Caco-2 (cell line): Measurements from ENCODE around the gene ADGRF3. TPM values are rescaled to one million over a fixed set of nuclear protein-coding genes. Genes with fewer than 3 reads are reported as not detected.

Source experiments
- BruUV-seq: library from RNA; stranded (reverse); fragments of 400-500 nt; replicated peaks from 2 replicates; lab custom pipeline; 2021; lab: Mats Ljungman, UMichigan
- CTCF ChIA-PET: fragments of 300-600 bp; sonication (Branson Sonifier 250); formaldehyde crosslinking; loops from one replicate; lab custom pipeline; 2022; ENCODE audit warnings: antibody characterized with exemption; lab: Charles Lee
- POLR2A ChIA-PET: fragments of 300-600 bp; sonication (Branson Sonifier 250); formaldehyde crosslinking; loops from one replicate; lab custom pipeline; 2022; ENCODE audit warnings: antibody characterized with exemption; lab: Charles Lee
- DNase-seq, 2 experiments: peaks; one replicate each; pipeline versions ENCODE4 v3.0.0 to v3.0.0-alpha.2; 2020 to 2022
- H3K27me3 ChIP-seq: replicated peaks from 2 replicates; pipeline ENCODE4 v1.6.0; 2011; ENCODE audit warnings: low read length; ENCODE audit not compliant: control insufficient read depth, insufficient read depth
- H3K36me3 ChIP-seq: 2 replicates; pipeline ENCODE4 v1.5.1; 2011; ENCODE audit warnings: low read length; ENCODE audit not compliant: control insufficient read depth, insufficient read depth
- H3K4me1 ChIP-seq: fragments of 250-450 bp; sonication (Bioruptor Pico); 2 replicates; pipeline ENCODE4 v1.5.1; 2020; ENCODE audit warnings: mild to moderate bottlenecking
- H3K4me3 ChIP-seq: 2 replicates; pipeline ENCODE4 v1.5.1; 2011; ENCODE audit warnings: low read depth, mild to moderate bottlenecking, control low read depth, low read length
- H3K9me3 ChIP-seq: fragments of 250-450 bp; sonication (Bioruptor Pico); 2 replicates; pipeline ENCODE4 v1.5.1; 2020; ENCODE audit warnings: mild to moderate bottlenecking, moderate library complexity
- H3K27ac Mint-ChIP-seq: one replicate; pipeline ENCODE4 v1.8.0; 2022; ENCODE audit warnings: mixed read lengths; ENCODE audit not compliant: unreplicated experiment
- H3K27me3 Mint-ChIP-seq: one replicate; pipeline ENCODE4 v1.8.0; 2022; ENCODE audit warnings: mixed read lengths; ENCODE audit not compliant: insufficient read depth, unreplicated experiment
- H3K36me3 Mint-ChIP-seq: one replicate; pipeline ENCODE4 v1.8.0; 2022; ENCODE audit warnings: mild to moderate bottlenecking, mixed read lengths; ENCODE audit not compliant: insufficient read depth, unreplicated experiment
- H3K4me1 Mint-ChIP-seq: one replicate; pipeline ENCODE4 v1.8.0; 2022; ENCODE audit warnings: low read depth, mixed read lengths; ENCODE audit not compliant: unreplicated experiment
- H3K4me3 Mint-ChIP-seq: one replicate; pipeline ENCODE4 v1.8.0; 2022; ENCODE audit warnings: mild to moderate bottlenecking, moderate library complexity, mixed read lengths; ENCODE audit not compliant: unreplicated experiment
- H3K9me3 Mint-ChIP-seq: one replicate; pipeline ENCODE4 v1.8.0; 2022; ENCODE audit warnings: mixed read lengths; ENCODE audit not compliant: unreplicated experiment
- intact Hi-C: fragments of 100-400 bp; cut with micrococcal nuclease; formaldehyde crosslinking; loops from one replicate; pipeline ENCODE4 v1.10.0; 2022; ENCODE audit not compliant: unreplicated experiment
- total RNA-seq: library from RNA; stranded (reverse); gene quantifications from 2 replicates; pipeline ENCODE4 v1.2.3, GENCODE V29; 2022
- TF ChIP-seq, protein P1 (sequence below), 2 experiments: fragments of 200-600 bp in 1 of 2; IDR thresholded peaks; 1 replicate in 1 of 2; 2 replicates in 1 of 2; pipeline versions ENCODE4 v1.5.1 to v1.8.0; 2011 to 2022; ENCODE audit warnings: antibody characterized with exemption in 1 of 2, control low read depth in 1 of 2, inconsistent platforms in 1 of 2, low read depth in 1 of 2, low read length in 1 of 2, mild to moderate bottlenecking in 1 of 2, moderate library complexity in 1 of 2; ENCODE audit not compliant: insufficient read depth in 1 of 2, severe bottlenecking in 1 of 2, unreplicated experiment in 1 of 2

The ADGRF3 gene
- total RNA-seq, 1 experiment from 2014 or later: 0.18 TPM

DNA sequence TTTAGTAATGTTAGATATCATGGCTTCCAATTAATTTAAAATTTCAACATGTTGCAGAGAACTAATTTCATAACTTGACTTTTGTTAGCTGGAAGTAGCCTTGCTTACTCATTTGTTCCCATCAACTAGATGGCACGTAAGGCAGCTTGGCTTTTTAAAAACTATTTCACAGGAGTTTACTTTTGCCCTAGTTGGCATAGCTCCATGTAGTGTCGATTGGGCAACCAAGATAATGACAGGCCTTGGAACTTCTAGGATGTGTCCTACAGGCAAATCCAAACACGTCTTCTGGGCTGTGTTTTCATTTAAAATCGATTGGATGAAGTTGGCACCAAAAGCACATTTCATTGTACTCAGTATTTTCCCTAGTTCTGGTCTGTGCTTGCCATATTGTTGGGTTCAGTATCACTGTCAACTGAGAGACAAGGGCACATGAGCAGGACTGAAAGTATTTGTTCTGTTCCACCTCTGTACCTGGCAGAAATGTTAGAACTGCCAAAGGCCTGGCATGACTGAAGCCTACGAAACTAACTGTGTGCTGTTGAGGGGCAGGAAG lies 72.5 kb downstream of the ADGRF3 start:
- intact Hi-C loops: no loop called here
- Mint-ChIP-seq H3K27ac (no peak overlapping the region), H3K36me3 (peaks cover 16% of the 10 kb centered on the region), H3K27me3 (no peaks in the 10 kb centered on the region), H3K4me3 (no peak overlapping the region), H3K9me3 (no peaks in the 10 kb centered on the region), H3K4me1 (no peaks in the 10 kb centered on the region)
- Histone ChIP-seq H3K27me3 (no peaks in the 10 kb centered on the region), H3K4me1 (no peaks in the 10 kb centered on the region), H3K9me3 (no peaks in the 10 kb centered on the region), H3K36me3 (no peaks in the 10 kb centered on the region; the same call in 1 of the 2 replicates), H3K4me3 (no peak overlapping the region)
- no peak for DNase-seq
- BruUV-seq: no TSS peak
- TF ChIP-seq, protein P1, sequence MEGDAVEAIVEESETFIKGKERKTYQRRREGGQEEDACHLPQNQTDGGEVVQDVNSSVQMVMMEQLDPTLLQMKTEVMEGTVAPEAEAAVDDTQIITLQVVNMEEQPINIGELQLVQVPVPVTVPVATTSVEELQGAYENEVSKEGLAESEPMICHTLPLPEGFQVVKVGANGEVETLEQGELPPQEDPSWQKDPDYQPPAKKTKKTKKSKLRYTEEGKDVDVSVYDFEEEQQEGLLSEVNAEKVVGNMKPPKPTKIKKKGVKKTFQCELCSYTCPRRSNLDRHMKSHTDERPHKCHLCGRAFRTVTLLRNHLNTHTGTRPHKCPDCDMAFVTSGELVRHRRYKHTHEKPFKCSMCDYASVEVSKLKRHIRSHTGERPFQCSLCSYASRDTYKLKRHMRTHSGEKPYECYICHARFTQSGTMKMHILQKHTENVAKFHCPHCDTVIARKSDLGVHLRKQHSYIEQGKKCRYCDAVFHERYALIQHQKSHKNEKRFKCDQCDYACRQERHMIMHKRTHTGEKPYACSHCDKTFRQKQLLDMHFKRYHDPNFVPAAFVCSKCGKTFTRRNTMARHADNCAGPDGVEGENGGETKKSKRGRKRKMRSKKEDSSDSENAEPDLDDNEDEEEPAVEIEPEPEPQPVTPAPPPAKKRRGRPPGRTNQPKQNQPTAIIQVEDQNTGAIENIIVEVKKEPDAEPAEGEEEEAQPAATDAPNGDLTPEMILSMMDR (IDR thresholded peaks at IDR 0.05; ENCODE audit: insufficient read depth in 1 of 2, low read depth in 1 of 2, low read length in 1 of 2, severe bottlenecking in 1 of 2, unreplicated experiment in 1 of 2): no peak
- POLR2A ChIA-PET: no interaction called here
- CTCF ChIA-PET: no interaction called here

DNA sequence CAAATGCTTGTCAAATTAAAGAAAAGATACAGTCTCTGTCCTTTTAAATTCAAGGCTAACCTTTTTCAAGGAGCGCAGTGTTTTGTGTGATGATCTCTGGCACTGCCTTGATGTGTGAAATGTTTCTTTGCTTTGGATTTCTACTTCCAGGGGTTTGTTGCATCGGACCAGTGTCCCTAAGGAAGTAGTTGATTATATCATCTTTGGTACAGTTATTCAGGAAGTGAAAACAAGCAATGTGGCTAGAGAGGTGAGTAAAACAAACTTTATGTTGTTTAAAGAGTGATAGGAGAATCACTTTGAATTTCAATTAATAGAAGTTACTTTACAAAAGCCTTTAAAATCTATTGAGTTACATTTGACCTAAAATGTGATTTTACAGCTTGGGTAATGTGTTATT lies 73.1 kb downstream of the ADGRF3 start:
- intact Hi-C loops: no loop called here
- Histone ChIP-seq H3K27me3 (no peaks in the 10 kb centered on the region), H3K9me3 (no peaks in the 10 kb centered on the region), H3K36me3 (no peaks in the 10 kb centered on the region; the same call in 1 of the 2 replicates), H3K4me1 (no peaks in the 10 kb centered on the region), H3K4me3 (no peak overlapping the region)
- TF ChIP-seq, protein P1 (IDR thresholded peaks at IDR 0.05; ENCODE audit: insufficient read depth in 1 of 2, low read depth in 1 of 2, low read length in 1 of 2, severe bottlenecking in 1 of 2, unreplicated experiment in 1 of 2): no peak
- ChIA-PET CTCF (no interaction called here), POLR2A (no interaction called here)
- no peaks in the 10 kb centered on the region for H3K4me1 Mint-ChIP-seq
- H3K9me3 Mint-ChIP-seq: no peaks in the 10 kb centered on the region
- no peak overlapping the region for H3K27ac Mint-ChIP-seq
- no peak overlapping the region for H3K4me3 Mint-ChIP-seq
- no peak for DNase-seq
- peaks cover 11% of the 10 kb centered on the region for H3K36me3 Mint-ChIP-seq
- no TSS peak for BruUV-seq
- H3K27me3 Mint-ChIP-seq: no peaks in the 10 kb centered on the region

DNA sequence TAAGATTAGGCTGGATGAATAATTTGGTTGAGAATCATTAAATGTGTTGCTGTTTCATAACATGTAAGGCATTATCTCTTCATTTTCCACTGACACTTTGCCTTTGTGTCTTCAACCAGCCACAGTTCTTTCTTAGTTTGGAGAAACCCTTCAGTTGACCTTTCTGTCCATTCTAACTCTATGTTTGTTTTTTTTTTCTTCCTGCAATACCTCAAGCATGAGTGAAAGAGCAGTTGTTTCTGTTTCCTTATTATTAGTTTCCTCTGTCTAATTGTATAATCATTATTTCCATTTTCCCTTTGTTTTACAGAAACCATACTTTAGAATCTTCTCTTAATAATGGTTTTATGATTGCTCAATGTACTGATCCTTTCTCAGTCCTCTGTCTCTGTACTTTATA lies 76.2 kb downstream of the ADGRF3 start:
- Histone ChIP-seq H3K36me3 (no peaks in the 10 kb centered on the region), H3K9me3 (no peaks in the 10 kb centered on the region), H3K27me3 (no peaks in the 10 kb centered on the region), H3K4me3 (no peak overlapping the region), H3K4me1 (no peaks in the 10 kb centered on the region)
- intact Hi-C loops: no loop called here
- Mint-ChIP-seq H3K9me3 (no peaks in the 10 kb centered on the region), H3K27ac (no peak overlapping the region), H3K36me3 (peaks cover 16% of the 10 kb centered on the region), H3K27me3 (no peaks in the 10 kb centered on the region), H3K4me3 (no peak overlapping the region), H3K4me1 (no peaks in the 10 kb centered on the region)
- BruUV-seq: no TSS peak
- ChIA-PET POLR2A (no interaction called here), CTCF (no interaction called here)
- DNase-seq: no peak
- TF ChIP-seq, protein P1 (IDR thresholded peaks at IDR 0.05; ENCODE audit: insufficient read depth in 1 of 2, low read depth in 1 of 2, low read length in 1 of 2, severe bottlenecking in 1 of 2, unreplicated experiment in 1 of 2): no peak
